GM23338 (cell line): ENCODE measurements around the gene MAP1LC3A. TPM values are rescaled to one million over a fixed set of nuclear protein-coding genes. Genes with fewer than 3 reads are reported as not detected.

Experiments
- ATAC-seq: fragments of 200-7000 bp; cut with Tn5 transposase; 3 replicates; pipeline ENCODE4 v1.9.1; 2020
- DNase-seq: peaks from one replicate; pipeline ENCODE4 v3.0.0-alpha.2; 2015; ENCODE audit warnings: low spot score
- H2AFZ ChIP-seq: fragments of 200-600 bp; sonication (generic); 2 replicates; pipeline ENCODE4 v1.8.0; 2016; ENCODE audit warnings: antibody characterized with exemption, mild to moderate bottlenecking, moderate library complexity
- H3F3A ChIP-seq: fragments of 200-600 bp; sonication (generic); replicated peaks from 2 replicates; pipeline ENCODE4 v1.8.0; 2017; ENCODE audit warnings: antibody characterized with exemption, mixed run types, low read depth
- H3K27ac ChIP-seq: fragments of 200-600 bp; sonication (generic); 2 replicates; pipeline ENCODE4 v1.6.1; 2016; ENCODE audit warnings: low read depth
- H3K27me3 ChIP-seq: fragments of 200-600 bp; sonication (generic); 2 replicates; pipeline ENCODE4 v1.8.0; 2016; ENCODE audit warnings: mild to moderate bottlenecking, mixed run types, moderate library complexity; ENCODE audit not compliant: insufficient read depth
- H3K36me3 ChIP-seq: fragments of 200-600 bp; sonication (generic); 2 replicates; pipeline ENCODE4 v1.8.0; 2016; ENCODE audit warnings: mild to moderate bottlenecking; ENCODE audit not compliant: insufficient read depth
- H3K4me1 ChIP-seq: fragments of 200-600 bp; sonication (generic); 2 replicates; pipeline ENCODE4 v1.8.0; 2016; ENCODE audit warnings: mild to moderate bottlenecking, moderate library complexity; ENCODE audit not compliant: insufficient read depth
- H3K4me2 ChIP-seq: fragments of 200-600 bp; sonication (generic); 2 replicates; pipeline ENCODE4 v1.7.1; 2017; ENCODE audit warnings: mixed run types
- H3K4me3 ChIP-seq: fragments of 200-600 bp; sonication (generic); 2 replicates; pipeline ENCODE4 v1.6.1; 2016; ENCODE audit warnings: mixed run types
- H3K79me2 ChIP-seq: fragments of 200-600 bp; sonication (generic); replicated peaks from 2 replicates; pipeline ENCODE4 v1.8.0; 2017; ENCODE audit warnings: mild to moderate bottlenecking; ENCODE audit not compliant: insufficient read depth
- H3K9me2 ChIP-seq: fragments of 200-600 bp; sonication (generic); 2 replicates; pipeline ENCODE4 v1.8.0; 2017; ENCODE audit not compliant: insufficient read depth
- H4K20me1 ChIP-seq: fragments of 200-600 bp; sonication (generic); replicated peaks from 2 replicates; pipeline ENCODE4 v1.8.0; 2017; ENCODE audit warnings: mild to moderate bottlenecking; ENCODE audit not compliant: insufficient read depth
- H3K27ac Mint-ChIP-seq: 2 replicates; pipeline ENCODE4 v1.8.0; 2020; ENCODE audit warnings: inconsistent platforms, mild to moderate bottlenecking, moderate library complexity, mixed read lengths
- H3K27me3 Mint-ChIP-seq: 3 replicates; pipeline ENCODE4 v1.8.0; 2022; ENCODE audit warnings: low read depth, mild to moderate bottlenecking, moderate library complexity, mixed read lengths, inconsistent platforms; ENCODE audit not compliant: insufficient read depth, poor library complexity
- H3K36me3 Mint-ChIP-seq: 3 replicates; pipeline ENCODE4 v1.8.0; 2021; ENCODE audit warnings: low read depth, mild to moderate bottlenecking, inconsistent platforms, moderate library complexity, mixed read lengths
- H3K4me1 Mint-ChIP-seq: 3 replicates; pipeline ENCODE4 v1.8.0; 2020; ENCODE audit warnings: mild to moderate bottlenecking, inconsistent platforms, mixed read lengths
- H3K4me3 Mint-ChIP-seq: 3 replicates; pipeline ENCODE4 v1.8.0; 2021; ENCODE audit warnings: moderate library complexity, mild to moderate bottlenecking, inconsistent platforms, mixed read lengths
- H3K9me3 Mint-ChIP-seq: 3 replicates; pipeline ENCODE4 v1.8.0; 2020; ENCODE audit warnings: moderate library complexity, mild to moderate bottlenecking, inconsistent platforms, mixed read lengths
- EZH2 ChIP-seq: fragments of 200-600 bp; sonication (generic); IDR thresholded peaks from one replicate; pipeline ENCODE4 v1.8.0; 2017; ENCODE audit warnings: antibody characterized with exemption, mild to moderate bottlenecking, low read depth; ENCODE audit not compliant: unreplicated experiment
- EZH2phosphoT487 ChIP-seq: fragments of 200-600 bp; sonication (generic); IDR thresholded peaks from one replicate; pipeline ENCODE4 v1.8.1; 2018; ENCODE audit warnings: antibody characterized with exemption; ENCODE audit not compliant: unreplicated experiment
- NANOG ChIP-seq: IDR thresholded peaks from 2 replicates; pipeline ENCODE4 v1.6.1; 2016; ENCODE audit warnings: antibody characterized with exemption, borderline replicate concordance
- ZNF114 ChIP-seq: fragments of 250-450 bp; sonication (Bioruptor Pico); IDR thresholded peaks from 2 replicates; pipeline ENCODE4 v1.5.0; 2020; ENCODE audit warnings: mild to moderate bottlenecking, moderate library complexity
- ZNF331 ChIP-seq: fragments of 250-450 bp; sonication (Bioruptor Pico); IDR thresholded peaks from 2 replicates; pipeline ENCODE4 v1.5.0; 2020; ENCODE audit warnings: low read depth, mild to moderate bottlenecking, moderate library complexity
- ZNF462 ChIP-seq: fragments of 250-450 bp; sonication (Bioruptor Pico); IDR thresholded peaks from 2 replicates; pipeline ENCODE4 v1.5.0; 2020; ENCODE audit warnings: mild to moderate bottlenecking, moderate library complexity
- polyA plus RNA-seq: library from polyadenylated mRNA; unstranded; fragments of >200 nt; fragmentation: Nextera tagmentation; extraction: Ambion mirVana; gene quantifications from 2 replicates; pipeline ENCODE4 v1.2.1, GENCODE V29; 2016
- total RNA-seq: library from RNA; depleted of rRNA; stranded (reverse); fragments of >200 nt; shearing (Covaris generic); gene quantifications from 2 replicates; pipeline ENCODE4 v1.2.3, GENCODE V29; 2014

The MAP1LC3A gene
- total and polyA plus RNA-seq, 2 experiments from 2014 or later, result 15.2 to 15.9 TPM

GRCh38 chr20:34512266-34512954 is 46.1 kb upstream of the MAP1LC3A start (continued):
- TF ChIP-seq ZNF462 (CRISPR knock-in tag) (no peak), NANOG (no peak)

- DNase-seq (no peak), ATAC-seq (no peak)
- H3K36me3 ChIP-seq, result peaks cover 3% of the 10 kb centered on the region; the same call in 1 of the 2 replicates
- H3K4me1 ChIP-seq, result peaks cover 8% of the 10 kb centered on the region
- no peaks in the 10 kb centered on the region; the same call in 1 of the 2 replicates for H4K20me1 ChIP-seq
- H3K4me3 ChIP-seq, result no peak overlapping the region
- H3K9me2 ChIP-seq, result no peaks in the 10 kb centered on the region
- no peaks in the 10 kb centered on the region for H3K27me3 ChIP-seq
- peaks cover 13% of the 10 kb centered on the region for H3K79me2 ChIP-seq
- H3K27me3 Mint-ChIP-seq, result peaks cover 11% of the 10 kb centered on the region
- H3K4me3 Mint-ChIP-seq, result no peak overlapping the region
- no peaks in the 10 kb centered on the region for H3K9me3 Mint-ChIP-seq
- H3K36me3 Mint-ChIP-seq, result peaks cover 14% of the 10 kb centered on the region; the same call in 2 of the 3 replicates
- H3K27ac ChIP-seq, result no peak overlapping the region
- TF ChIP-seq EZH2phosphoT487 (no peak), NANOG (no peak), ZNF462 (CRISPR knock-in tag) (no peak), ZNF114 (CRISPR knock-in tag) (no peak), EZH2 (no peak), ZNF331 (CRISPR knock-in tag) (no peak)
- H3K27ac Mint-ChIP-seq, result no peak overlapping the region
- no peak overlapping the region for H3K4me2 ChIP-seq
- no peak overlapping the region for H2AFZ ChIP-seq
- peaks cover 3% of the 10 kb centered on the region; the same call in 1 of the 2 replicates for H3F3A ChIP-seq
- peaks cover 9% of the 10 kb centered on the region; the same call in 2 of the 3 replicates for H3K4me1 Mint-ChIP-seq
Observed at GRCh38 chr20:34512955-34513419, 45.5 kb upstream of the MAP1LC3A start.
